Measurements from ENCODE around the gene DGKB. TPM values are rescaled to one million over a fixed set of nuclear protein-coding genes. Genes with fewer than 3 reads are reported as not detected.

Gene DGKB
- polyA plus RNA-seq, 1 donor from 2014 or later = not detected

GRCh38 chr7:14687241-14687640, 215.3 kb downstream of the DGKB start:
- Mint-ChIP-seq H3K9me3 (no peaks in the 10 kb centered on the region), H3K4me1 (peaks cover 0 to 2% (median 0%) of the 10 kb centered on the region in 3 donors), H3K27me3 (no peaks in the 10 kb centered on the region), H3K4me3 (no peak overlapping the region), H3K36me3 (no peaks in the 10 kb centered on the region), H3K27ac (no peak overlapping the region)

- H3K27ac Mint-ChIP-seq = no peak overlapping the region
- H3K4me3 Mint-ChIP-seq = no peak overlapping the region
- H3K36me3 Mint-ChIP-seq = no peaks in the 10 kb centered on the region
- no peaks in the 10 kb centered on the region for H3K27me3 Mint-ChIP-seq
- H3K9me3 Mint-ChIP-seq = no peaks in the 10 kb centered on the region
- H3K4me1 Mint-ChIP-seq = no peaks in the 10 kb centered on the region
Observed at GRCh38 chr7:14685167-14685566, 217.4 kb downstream of the DGKB start.

- no peaks in the 10 kb centered on the region for H3K4me1 Mint-ChIP-seq
- no peaks in the 10 kb centered on the region for H3K27me3 Mint-ChIP-seq
- no peak overlapping the region for H3K27ac Mint-ChIP-seq
- H3K4me3 Mint-ChIP-seq = no peak overlapping the region
- no peaks in the 10 kb centered on the region for H3K36me3 Mint-ChIP-seq
- H3K9me3 Mint-ChIP-seq = no peaks in the 10 kb centered on the region
Observed at GRCh38 chr7:14682910-14683465, 219.6 kb downstream of the DGKB start.

GRCh38 chr7:14676896-14677295, 225.7 kb downstream of the DGKB start:
- Mint-ChIP-seq H3K9me3 (peaks cover 1 to 7% (median 4%) of the 10 kb centered on the region in 3 donors), H3K36me3 (no peaks in the 10 kb centered on the region), H3K4me1 (no peaks in the 10 kb centered on the region), H3K4me3 (no peak overlapping the region), H3K27ac (no peak overlapping the region), H3K27me3 (no peaks in the 10 kb centered on the region)

- Mint-ChIP-seq H3K9me3 (peaks cover 1 to 7% (median 4%) of the 10 kb centered on the region in 3 donors), H3K4me1 (no peaks in the 10 kb centered on the region), H3K4me3 (no peak overlapping the region), H3K36me3 (no peaks in the 10 kb centered on the region), H3K27ac (no peak overlapping the region), H3K27me3 (no peaks in the 10 kb centered on the region)
Observed at GRCh38 chr7:14673202-14673601, 229.3 kb downstream of the DGKB start.

GRCh38 chr7:14666913-14667312, 235.6 kb downstream of the DGKB start:
- no peaks in the 10 kb centered on the region for H3K9me3 Mint-ChIP-seq
- H3K27ac Mint-ChIP-seq = no peak overlapping the region
- H3K36me3 Mint-ChIP-seq = no peaks in the 10 kb centered on the region
- H3K27me3 Mint-ChIP-seq = no peaks in the 10 kb centered on the region
- H3K4me1 Mint-ChIP-seq = no peaks in the 10 kb centered on the region
- H3K4me3 Mint-ChIP-seq = no peak overlapping the region

GRCh38 chr7:14666304-14666703, 236.2 kb downstream of the DGKB start:
- no peak overlapping the region for H3K27ac Mint-ChIP-seq
- no peaks in the 10 kb centered on the region for H3K27me3 Mint-ChIP-seq
- no peaks in the 10 kb centered on the region for H3K36me3 Mint-ChIP-seq
- H3K4me3 Mint-ChIP-seq = no peak overlapping the region
- H3K4me1 Mint-ChIP-seq = no peaks in the 10 kb centered on the region
- no peaks in the 10 kb centered on the region for H3K9me3 Mint-ChIP-seq

- H3K4me3 Mint-ChIP-seq = no peak overlapping the region
- H3K36me3 Mint-ChIP-seq = no peaks in the 10 kb centered on the region
- H3K27ac Mint-ChIP-seq = no peak overlapping the region
- no peaks in the 10 kb centered on the region for H3K9me3 Mint-ChIP-seq
- H3K27me3 Mint-ChIP-seq = no peaks in the 10 kb centered on the region
- H3K4me1 Mint-ChIP-seq = no peaks in the 10 kb centered on the region
Observed at GRCh38 chr7:14639801-14640200, 262.8 kb downstream of the DGKB start.

GRCh38 chr7:14639329-14639728, 263.2 kb downstream of the DGKB start:
- H3K36me3 Mint-ChIP-seq = no peaks in the 10 kb centered on the region
- H3K27me3 Mint-ChIP-seq = no peaks in the 10 kb centered on the region
- H3K27ac Mint-ChIP-seq = no peak overlapping the region
- no peaks in the 10 kb centered on the region for H3K4me1 Mint-ChIP-seq
- no peaks in the 10 kb centered on the region for H3K9me3 Mint-ChIP-seq
- no peak overlapping the region for H3K4me3 Mint-ChIP-seq

GRCh38 chr7:14637968-14638367, 264.6 kb downstream of the DGKB start:
- Mint-ChIP-seq H3K4me3 (no peak overlapping the region), H3K4me1 (no peaks in the 10 kb centered on the region), H3K36me3 (no peaks in the 10 kb centered on the region), H3K27me3 (no peaks in the 10 kb centered on the region), H3K9me3 (no peaks in the 10 kb centered on the region), H3K27ac (no peak overlapping the region)

- Mint-ChIP-seq H3K9me3 (no peaks in the 10 kb centered on the region), H3K36me3 (no peaks in the 10 kb centered on the region), H3K27me3 (no peaks in the 10 kb centered on the region), H3K4me1 (no peaks in the 10 kb centered on the region), H3K27ac (no peak overlapping the region), H3K4me3 (no peak overlapping the region)
Observed at GRCh38 chr7:14635955-14636354, 266.6 kb downstream of the DGKB start.

- Mint-ChIP-seq H3K9me3 (no peaks in the 10 kb centered on the region), H3K27me3 (no peaks in the 10 kb centered on the region), H3K36me3 (no peaks in the 10 kb centered on the region), H3K4me3 (no peak overlapping the region), H3K27ac (no peak overlapping the region), H3K4me1 (no peaks in the 10 kb centered on the region)
Observed at GRCh38 chr7:14630048-14630447, 272.5 kb downstream of the DGKB start.

GRCh38 chr7:14628516-14628915, 274.0 kb downstream of the DGKB start:
- Mint-ChIP-seq H3K36me3 (no peaks in the 10 kb centered on the region), H3K4me1 (no peaks in the 10 kb centered on the region), H3K27ac (no peak overlapping the region), H3K4me3 (no peak overlapping the region), H3K9me3 (no peaks in the 10 kb centered on the region), H3K27me3 (no peaks in the 10 kb centered on the region)

- Mint-ChIP-seq H3K4me3 (no peak overlapping the region), H3K9me3 (peaks cover 0 to 6% (median 0%) of the 10 kb centered on the region in 3 donors), H3K27ac (no peak overlapping the region), H3K27me3 (no peaks in the 10 kb centered on the region), H3K4me1 (peaks cover 0 to 2% (median 0%) of the 10 kb centered on the region in 3 donors), H3K36me3 (no peaks in the 10 kb centered on the region)
Observed at GRCh38 chr7:14626076-14626475, 276.5 kb downstream of the DGKB start.

GRCh38 chr7:14622559-14622958, 280.0 kb downstream of the DGKB start:
- Mint-ChIP-seq H3K4me1 (peaks cover 0 to 2% (median 0%) of the 10 kb centered on the region in 3 donors), H3K27ac (no peak overlapping the region), H3K4me3 (no peak overlapping the region), H3K36me3 (no peaks in the 10 kb centered on the region), H3K9me3 (peaks cover 0 to 6% (median 0%) of the 10 kb centered on the region in 3 donors), H3K27me3 (no peaks in the 10 kb centered on the region)

GRCh38 chr7:14606101-14606500, 296.4 kb downstream of the DGKB start:
- Mint-ChIP-seq H3K27ac (no peak overlapping the region), H3K9me3 (peaks cover 0 to 9% (median 0%) of the 10 kb centered on the region in 3 donors), H3K36me3 (no peaks in the 10 kb centered on the region), H3K27me3 (no peaks in the 10 kb centered on the region), H3K4me1 (no peaks in the 10 kb centered on the region), H3K4me3 (no peak overlapping the region)
